Measurements from ENCODE around the gene PRR19.

DNA sequence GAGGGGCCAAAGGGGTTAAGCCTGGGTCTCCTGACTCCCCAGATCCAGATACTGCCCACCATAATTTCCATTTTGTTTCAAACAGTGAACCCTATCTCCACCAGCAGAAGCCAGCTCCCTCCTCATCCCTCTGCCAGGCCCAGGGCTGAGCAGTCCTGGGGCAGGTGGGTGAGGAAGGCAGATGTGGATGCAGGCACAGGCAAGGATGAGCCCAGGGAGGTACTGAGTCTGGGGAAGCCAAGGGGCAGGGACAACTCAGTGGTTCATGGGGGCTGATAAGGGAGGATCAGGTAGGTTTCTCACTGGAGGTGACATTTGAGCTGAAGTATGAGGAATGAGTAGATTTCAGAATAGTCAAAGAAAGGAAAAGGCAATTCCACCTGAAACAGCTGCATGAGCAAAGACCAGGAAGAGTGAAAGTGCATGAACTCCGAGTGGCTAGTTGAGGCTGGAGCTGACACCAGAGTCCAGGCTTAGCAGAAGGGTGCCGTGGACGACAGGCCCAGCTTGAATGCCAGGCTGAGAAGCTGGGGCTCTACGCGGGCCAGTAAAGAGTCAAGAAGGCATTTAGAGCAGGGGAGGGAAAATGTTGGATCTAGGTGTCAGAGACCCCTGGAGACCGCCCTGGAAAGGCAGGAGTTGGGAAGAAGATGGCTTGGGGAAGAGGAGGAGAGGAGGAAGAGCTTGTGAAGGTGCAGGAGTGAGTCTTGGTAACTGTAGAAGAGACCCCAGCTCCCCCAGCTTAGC, 22.6 kb upstream of the PRR19 start:
- TF ChIP-seq, protein P1, sequence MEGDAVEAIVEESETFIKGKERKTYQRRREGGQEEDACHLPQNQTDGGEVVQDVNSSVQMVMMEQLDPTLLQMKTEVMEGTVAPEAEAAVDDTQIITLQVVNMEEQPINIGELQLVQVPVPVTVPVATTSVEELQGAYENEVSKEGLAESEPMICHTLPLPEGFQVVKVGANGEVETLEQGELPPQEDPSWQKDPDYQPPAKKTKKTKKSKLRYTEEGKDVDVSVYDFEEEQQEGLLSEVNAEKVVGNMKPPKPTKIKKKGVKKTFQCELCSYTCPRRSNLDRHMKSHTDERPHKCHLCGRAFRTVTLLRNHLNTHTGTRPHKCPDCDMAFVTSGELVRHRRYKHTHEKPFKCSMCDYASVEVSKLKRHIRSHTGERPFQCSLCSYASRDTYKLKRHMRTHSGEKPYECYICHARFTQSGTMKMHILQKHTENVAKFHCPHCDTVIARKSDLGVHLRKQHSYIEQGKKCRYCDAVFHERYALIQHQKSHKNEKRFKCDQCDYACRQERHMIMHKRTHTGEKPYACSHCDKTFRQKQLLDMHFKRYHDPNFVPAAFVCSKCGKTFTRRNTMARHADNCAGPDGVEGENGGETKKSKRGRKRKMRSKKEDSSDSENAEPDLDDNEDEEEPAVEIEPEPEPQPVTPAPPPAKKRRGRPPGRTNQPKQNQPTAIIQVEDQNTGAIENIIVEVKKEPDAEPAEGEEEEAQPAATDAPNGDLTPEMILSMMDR (IDR thresholded peaks at IDR 0.05; ENCODE audit: low read length): no peak
- TF ChIP-seq EZH2 (IDR thresholded peaks at IDR 0.05; ENCODE audit: borderline replicate concordance, low read length): no peak
